Loucy (cell line): ENCODE results near the gene TRIP4.

Source experiments
- CTCF ChIP-seq: fragments of 200-600 bp; sonication (generic); conservative IDR thresholded peaks from 2 replicates; pipeline ENCODE4 v1.5.1; 2014; ENCODE audit warnings: mild to moderate bottlenecking, antibody characterized with exemption, low read length
- EZH2phosphoT487 ChIP-seq: fragments of 200-600 bp; IDR thresholded peaks from 2 replicates; pipeline ENCODE4 v1.6.1; 2018; ENCODE audit warnings: antibody characterized with exemption, mild to moderate bottlenecking, moderate library complexity, borderline replicate concordance

- TF ChIP-seq EZH2phosphoT487: no peak
- no peak for TF ChIP-seq CTCF
Observed at GRCh38 chr15:64343841-64344240, 43.8 kb upstream of the TRIP4 start.
